Caco-2 (cell line): ENCODE results near the gene RAPGEF3. TPM values are rescaled to one million over a fixed set of nuclear protein-coding genes. Genes with fewer than 3 reads are reported as not detected.

ENCODE experiments used
- BruUV-seq: library from RNA; stranded (reverse); fragments of 400-500 nt; replicated peaks from 2 replicates; lab custom pipeline; 2021; lab: Mats Ljungman, UMichigan
- CTCF ChIA-PET: fragments of 300-600 bp; sonication (Branson Sonifier 250); formaldehyde crosslinking; loops from one replicate; lab custom pipeline; 2022; ENCODE audit warnings: antibody characterized with exemption; lab: Charles Lee
- POLR2A ChIA-PET: fragments of 300-600 bp; sonication (Branson Sonifier 250); formaldehyde crosslinking; loops from one replicate; lab custom pipeline; 2022; ENCODE audit warnings: antibody characterized with exemption; lab: Charles Lee
- DNase-seq, 2 experiments: peaks; one replicate each; pipeline versions ENCODE4 v3.0.0 to v3.0.0-alpha.2; 2020 to 2022
- H3K27me3 ChIP-seq: replicated peaks from 2 replicates; pipeline ENCODE4 v1.6.0; 2011; ENCODE audit warnings: low read length; ENCODE audit not compliant: control insufficient read depth, insufficient read depth
- H3K36me3 ChIP-seq: 2 replicates; pipeline ENCODE4 v1.5.1; 2011; ENCODE audit warnings: low read length; ENCODE audit not compliant: control insufficient read depth, insufficient read depth
- H3K4me1 ChIP-seq: fragments of 250-450 bp; sonication (Bioruptor Pico); 2 replicates; pipeline ENCODE4 v1.5.1; 2020; ENCODE audit warnings: mild to moderate bottlenecking
- H3K4me3 ChIP-seq: 2 replicates; pipeline ENCODE4 v1.5.1; 2011; ENCODE audit warnings: low read depth, mild to moderate bottlenecking, control low read depth, low read length
- H3K9me3 ChIP-seq: fragments of 250-450 bp; sonication (Bioruptor Pico); 2 replicates; pipeline ENCODE4 v1.5.1; 2020; ENCODE audit warnings: mild to moderate bottlenecking, moderate library complexity
- H3K27ac Mint-ChIP-seq: one replicate; pipeline ENCODE4 v1.8.0; 2022; ENCODE audit warnings: mixed read lengths; ENCODE audit not compliant: unreplicated experiment
- H3K27me3 Mint-ChIP-seq: one replicate; pipeline ENCODE4 v1.8.0; 2022; ENCODE audit warnings: mixed read lengths; ENCODE audit not compliant: insufficient read depth, unreplicated experiment
- H3K36me3 Mint-ChIP-seq: one replicate; pipeline ENCODE4 v1.8.0; 2022; ENCODE audit warnings: mild to moderate bottlenecking, mixed read lengths; ENCODE audit not compliant: insufficient read depth, unreplicated experiment
- H3K4me1 Mint-ChIP-seq: one replicate; pipeline ENCODE4 v1.8.0; 2022; ENCODE audit warnings: low read depth, mixed read lengths; ENCODE audit not compliant: unreplicated experiment
- H3K4me3 Mint-ChIP-seq: one replicate; pipeline ENCODE4 v1.8.0; 2022; ENCODE audit warnings: mild to moderate bottlenecking, moderate library complexity, mixed read lengths; ENCODE audit not compliant: unreplicated experiment
- H3K9me3 Mint-ChIP-seq: one replicate; pipeline ENCODE4 v1.8.0; 2022; ENCODE audit warnings: mixed read lengths; ENCODE audit not compliant: unreplicated experiment
- intact Hi-C: fragments of 100-400 bp; cut with micrococcal nuclease; formaldehyde crosslinking; loops from one replicate; pipeline ENCODE4 v1.10.0; 2022; ENCODE audit not compliant: unreplicated experiment
- total RNA-seq: library from RNA; stranded (reverse); gene quantifications from 2 replicates; pipeline ENCODE4 v1.2.3, GENCODE V29; 2022
- TF ChIP-seq, protein P1 (sequence below), 2 experiments: fragments of 200-600 bp in 1 of 2; IDR thresholded peaks; 1 replicate in 1 of 2; 2 replicates in 1 of 2; pipeline versions ENCODE4 v1.5.1 to v1.8.0; 2011 to 2022; ENCODE audit warnings: antibody characterized with exemption in 1 of 2, control low read depth in 1 of 2, inconsistent platforms in 1 of 2, low read depth in 1 of 2, low read length in 1 of 2, mild to moderate bottlenecking in 1 of 2, moderate library complexity in 1 of 2; ENCODE audit not compliant: insufficient read depth in 1 of 2, severe bottlenecking in 1 of 2, unreplicated experiment in 1 of 2

RAPGEF3 gene
- total RNA-seq, 1 experiment from 2014 or later = 1.2 TPM

DNA sequence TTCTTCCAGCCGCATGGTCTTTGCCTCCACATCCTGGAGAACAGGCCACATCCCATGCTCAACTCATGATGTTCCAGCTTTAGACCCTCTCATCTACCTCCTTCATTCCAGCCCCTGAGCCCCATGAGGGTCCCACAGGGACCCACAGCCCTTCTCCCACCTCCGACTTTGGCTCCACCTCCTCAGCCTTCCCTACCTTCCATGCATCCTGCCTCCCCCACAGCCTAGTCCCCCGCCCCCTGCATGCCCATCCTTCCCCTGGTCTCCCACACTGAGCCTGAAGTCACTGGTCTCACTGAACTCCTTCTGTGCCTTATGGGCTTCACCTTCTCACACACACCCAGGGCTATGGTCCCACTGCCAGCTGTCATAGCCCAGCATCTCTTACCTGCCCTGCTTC lies 9.8 kb downstream of the RAPGEF3 start:
- no peak for DNase-seq
- POLR2A ChIA-PET = no interaction called here
- no peaks in the 10 kb centered on the region for H3K36me3 ChIP-seq
- BruUV-seq = no TSS peak
- no peaks in the 10 kb centered on the region for H3K27me3 ChIP-seq
- TF ChIP-seq, protein P1, sequence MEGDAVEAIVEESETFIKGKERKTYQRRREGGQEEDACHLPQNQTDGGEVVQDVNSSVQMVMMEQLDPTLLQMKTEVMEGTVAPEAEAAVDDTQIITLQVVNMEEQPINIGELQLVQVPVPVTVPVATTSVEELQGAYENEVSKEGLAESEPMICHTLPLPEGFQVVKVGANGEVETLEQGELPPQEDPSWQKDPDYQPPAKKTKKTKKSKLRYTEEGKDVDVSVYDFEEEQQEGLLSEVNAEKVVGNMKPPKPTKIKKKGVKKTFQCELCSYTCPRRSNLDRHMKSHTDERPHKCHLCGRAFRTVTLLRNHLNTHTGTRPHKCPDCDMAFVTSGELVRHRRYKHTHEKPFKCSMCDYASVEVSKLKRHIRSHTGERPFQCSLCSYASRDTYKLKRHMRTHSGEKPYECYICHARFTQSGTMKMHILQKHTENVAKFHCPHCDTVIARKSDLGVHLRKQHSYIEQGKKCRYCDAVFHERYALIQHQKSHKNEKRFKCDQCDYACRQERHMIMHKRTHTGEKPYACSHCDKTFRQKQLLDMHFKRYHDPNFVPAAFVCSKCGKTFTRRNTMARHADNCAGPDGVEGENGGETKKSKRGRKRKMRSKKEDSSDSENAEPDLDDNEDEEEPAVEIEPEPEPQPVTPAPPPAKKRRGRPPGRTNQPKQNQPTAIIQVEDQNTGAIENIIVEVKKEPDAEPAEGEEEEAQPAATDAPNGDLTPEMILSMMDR (IDR thresholded peaks at IDR 0.05; ENCODE audit: insufficient read depth in 1 of 2, low read depth in 1 of 2, low read length in 1 of 2, severe bottlenecking in 1 of 2, unreplicated experiment in 1 of 2) = no peak
- CTCF ChIA-PET = no interaction called here
- Mint-ChIP-seq H3K27ac (no peak overlapping the region), H3K9me3 (no peaks in the 10 kb centered on the region), H3K4me3 (no peak overlapping the region), H3K4me1 (peaks cover 21% of the 10 kb centered on the region), H3K36me3 (no peaks in the 10 kb centered on the region), H3K27me3 (no peaks in the 10 kb centered on the region)
- peaks cover 13% of the 10 kb centered on the region for H3K4me1 ChIP-seq
- no peak overlapping the region for H3K4me3 ChIP-seq
- intact Hi-C loops = no loop called here
- H3K9me3 ChIP-seq = no peaks in the 10 kb centered on the region

- H3K36me3 ChIP-seq = no peaks in the 10 kb centered on the region
- BruUV-seq = no TSS peak
- TF ChIP-seq, protein P1 (IDR thresholded peaks at IDR 0.05; ENCODE audit: insufficient read depth in 1 of 2, low read depth in 1 of 2, low read length in 1 of 2, severe bottlenecking in 1 of 2, unreplicated experiment in 1 of 2) = no peak
- no peak overlapping the region for H3K4me3 ChIP-seq
- no peaks in the 10 kb centered on the region for H3K9me3 ChIP-seq
- ChIA-PET POLR2A (no interaction called here), CTCF (interaction anchor here (1.7 kb wide), 1 partner anchor 90 kb away, joined by 5 read pairs; no protein-coding TSS in a partner anchor)
- no peak overlapping the region for H3K27ac Mint-ChIP-seq
- H3K27me3 Mint-ChIP-seq = no peaks in the 10 kb centered on the region
- H3K9me3 Mint-ChIP-seq = no peaks in the 10 kb centered on the region
- DNase-seq = no peak
- H3K4me3 Mint-ChIP-seq = no peak overlapping the region
- no peaks in the 10 kb centered on the region for H3K27me3 ChIP-seq
- intact Hi-C loops = no loop called here
- H3K36me3 Mint-ChIP-seq = no peaks in the 10 kb centered on the region
- H3K4me1 ChIP-seq = peaks cover 9% of the 10 kb centered on the region
- H3K4me1 Mint-ChIP-seq = peaks cover 21% of the 10 kb centered on the region
These were observed 10.2 kb downstream of the RAPGEF3 start for GRCh38 chr12:47748507-47748828.

- BruUV-seq = no TSS peak
- no peaks in the 10 kb centered on the region for H3K36me3 Mint-ChIP-seq
- intact Hi-C loops = no loop called here
- H3K4me1 ChIP-seq = peaks cover 5% of the 10 kb centered on the region; the same call in 1 of the 2 replicates
- H3K9me3 ChIP-seq = no peaks in the 10 kb centered on the region
- H3K36me3 ChIP-seq = no peaks in the 10 kb centered on the region
- H3K4me3 Mint-ChIP-seq = no peak overlapping the region
- DNase-seq = no peak
- peaks cover 18% of the 10 kb centered on the region for H3K4me1 Mint-ChIP-seq
- H3K27me3 Mint-ChIP-seq = no peaks in the 10 kb centered on the region
- H3K27me3 ChIP-seq = no peaks in the 10 kb centered on the region
- TF ChIP-seq, protein P1 (IDR thresholded peaks at IDR 0.05; ENCODE audit: insufficient read depth in 1 of 2, low read depth in 1 of 2, low read length in 1 of 2, severe bottlenecking in 1 of 2, unreplicated experiment in 1 of 2) = no peak
- H3K27ac Mint-ChIP-seq = no peak overlapping the region
- no peaks in the 10 kb centered on the region for H3K9me3 Mint-ChIP-seq
- ChIA-PET POLR2A (no interaction called here), CTCF (interaction anchor here (0.6 to 1.7 kb wide), 3 partner anchors 19 to 90 kb away, joined by 3 to 5 read pairs (median 4); no protein-coding TSS in a partner anchor)
- H3K4me3 ChIP-seq = no peak overlapping the region
These were observed 10.8 kb downstream of the RAPGEF3 start for GRCh38 chr12:47747596-47748506.
